Kidney epithelial cell (primary cell): ENCODE results near the gene XYLT2. TPM values are rescaled to one million over a fixed set of nuclear protein-coding genes. Genes with fewer than 3 reads are reported as not detected.

ENCODE experiments used
- DNase-seq: peaks from one replicate; pipeline ENCODE4 v3.0.0-alpha.2; 2010; ENCODE audit warnings: low read depth
- H3K27me3 ChIP-seq: 2 replicates; pipeline ENCODE4 v1.6.0; 2011; ENCODE audit warnings: low read length; ENCODE audit not compliant: control insufficient read depth, insufficient read depth
- H3K36me3 ChIP-seq: 2 replicates; pipeline ENCODE4 v1.5.1; 2011; ENCODE audit warnings: low read length; ENCODE audit not compliant: control insufficient read depth, insufficient read depth
- H3K4me3 ChIP-seq: 2 replicates; pipeline ENCODE4 v1.5.1; 2011; ENCODE audit warnings: low read depth, mild to moderate bottlenecking, control low read depth, low read length
- total RNA-seq: library from RNA; depleted of rRNA; stranded (reverse); fragments of >200 nt; gene quantifications from 2 replicates; pipeline ENCODE4 v1.2.3, GENCODE V29; 2015
- TF ChIP-seq, protein P1 (sequence below): IDR thresholded peaks from 2 replicates; pipeline ENCODE4 v1.5.1; 2011; ENCODE audit warnings: mild to moderate bottlenecking, moderate library complexity, low read length, control low read depth, inconsistent platforms; ENCODE audit not compliant: insufficient read depth, poor library complexity, severe bottlenecking

The XYLT2 gene
- total RNA-seq, 1 donor from 2014 or later, result 30.2 TPM

DNA sequence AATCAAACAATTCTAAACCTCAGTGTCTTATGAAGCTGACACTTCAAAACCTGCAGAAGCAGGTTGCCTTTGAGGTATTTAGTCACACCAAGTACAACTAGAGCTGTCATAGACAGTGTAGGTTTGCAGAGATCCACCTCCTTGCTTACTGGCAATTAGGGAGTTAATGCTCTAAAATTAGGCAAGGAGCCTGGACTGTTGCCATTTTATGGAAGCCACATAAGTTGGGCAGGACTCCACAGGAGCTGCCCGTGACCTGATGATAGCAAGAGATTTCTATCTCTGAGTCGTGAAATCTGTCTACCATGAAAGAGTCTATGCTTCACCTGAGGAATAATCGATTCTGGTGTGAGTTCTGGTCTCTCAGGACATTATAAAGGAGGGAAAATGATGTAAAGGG is 36.0 kb downstream of the XYLT2 start:
- no peak for DNase-seq
- H3K4me3 ChIP-seq, result no peak overlapping the region
- H3K36me3 ChIP-seq, result peaks cover 3% of the 10 kb centered on the region
- TF ChIP-seq, protein P1, sequence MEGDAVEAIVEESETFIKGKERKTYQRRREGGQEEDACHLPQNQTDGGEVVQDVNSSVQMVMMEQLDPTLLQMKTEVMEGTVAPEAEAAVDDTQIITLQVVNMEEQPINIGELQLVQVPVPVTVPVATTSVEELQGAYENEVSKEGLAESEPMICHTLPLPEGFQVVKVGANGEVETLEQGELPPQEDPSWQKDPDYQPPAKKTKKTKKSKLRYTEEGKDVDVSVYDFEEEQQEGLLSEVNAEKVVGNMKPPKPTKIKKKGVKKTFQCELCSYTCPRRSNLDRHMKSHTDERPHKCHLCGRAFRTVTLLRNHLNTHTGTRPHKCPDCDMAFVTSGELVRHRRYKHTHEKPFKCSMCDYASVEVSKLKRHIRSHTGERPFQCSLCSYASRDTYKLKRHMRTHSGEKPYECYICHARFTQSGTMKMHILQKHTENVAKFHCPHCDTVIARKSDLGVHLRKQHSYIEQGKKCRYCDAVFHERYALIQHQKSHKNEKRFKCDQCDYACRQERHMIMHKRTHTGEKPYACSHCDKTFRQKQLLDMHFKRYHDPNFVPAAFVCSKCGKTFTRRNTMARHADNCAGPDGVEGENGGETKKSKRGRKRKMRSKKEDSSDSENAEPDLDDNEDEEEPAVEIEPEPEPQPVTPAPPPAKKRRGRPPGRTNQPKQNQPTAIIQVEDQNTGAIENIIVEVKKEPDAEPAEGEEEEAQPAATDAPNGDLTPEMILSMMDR, result no peak
- no peaks in the 10 kb centered on the region for H3K27me3 ChIP-seq

DNA sequence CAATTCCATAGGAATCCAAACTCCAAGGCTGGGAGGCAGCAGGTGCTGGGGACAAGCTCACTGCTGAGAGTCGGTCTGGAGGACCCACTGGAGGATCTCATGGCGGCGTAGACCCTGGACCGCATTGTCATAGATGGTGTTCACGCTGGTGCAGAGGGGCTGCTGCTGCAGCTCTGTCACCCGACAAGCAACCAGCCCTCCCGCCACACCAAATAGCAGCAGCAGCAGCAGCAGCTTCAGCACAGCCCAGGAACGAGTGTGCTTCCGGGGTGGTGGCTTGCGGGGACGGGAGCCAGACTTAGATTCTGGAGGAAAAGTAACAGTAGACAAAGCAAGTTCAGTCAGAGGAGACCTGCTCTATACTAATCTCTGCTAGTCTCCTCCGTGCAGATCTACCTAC is 37.0 kb downstream of the XYLT2 start:
- TF ChIP-seq, protein P1, result no peak
- H3K36me3 ChIP-seq, result peaks cover 5% of the 10 kb centered on the region
- H3K27me3 ChIP-seq, result no peaks in the 10 kb centered on the region
- H3K4me3 ChIP-seq, result no peak overlapping the region
- DNase-seq, result no peak

DNA sequence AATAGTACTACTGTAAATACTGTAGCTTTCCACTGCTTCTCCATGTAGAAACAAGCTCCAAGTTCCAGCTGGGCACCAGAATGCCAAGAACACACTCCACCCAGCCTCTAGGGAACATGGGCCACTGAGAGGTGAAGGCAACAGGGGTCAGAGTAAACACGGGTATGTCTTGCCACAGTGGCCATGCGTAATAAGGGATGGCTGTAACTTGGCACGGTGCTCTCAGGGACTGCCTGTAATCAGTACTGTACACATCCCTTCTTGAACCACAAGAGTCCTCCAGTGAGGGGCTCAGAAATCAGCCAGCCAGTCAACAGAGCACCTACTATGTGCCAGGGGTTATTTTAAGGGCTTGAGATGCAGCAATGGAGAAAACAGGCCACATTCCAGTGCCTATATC is 40.6 kb downstream of the XYLT2 start:
- H3K27me3 ChIP-seq, result no peaks in the 10 kb centered on the region
- H3K36me3 ChIP-seq, result peaks cover 8% of the 10 kb centered on the region
- DNase-seq, result no peak
- TF ChIP-seq, protein P1, result no peak
- no peak overlapping the region for H3K4me3 ChIP-seq

DNA sequence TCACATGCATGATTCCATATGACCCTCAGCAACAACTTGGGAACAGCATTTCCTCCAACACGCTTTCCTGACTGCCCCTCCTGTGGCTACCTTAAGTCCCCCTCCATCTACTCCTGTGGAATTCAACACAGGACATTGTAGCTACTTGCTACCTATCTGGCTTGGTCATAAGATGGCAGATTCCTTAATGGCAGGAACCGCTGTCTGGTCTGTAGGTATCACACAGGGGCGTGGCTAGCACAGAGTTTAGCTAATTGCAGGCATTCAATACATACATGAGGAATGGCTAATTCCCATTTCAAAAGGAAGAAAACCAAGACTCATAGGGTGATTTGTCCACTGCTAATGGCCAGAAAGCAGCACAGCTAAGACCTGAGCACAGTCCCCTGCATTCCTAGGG is 42.8 kb downstream of the XYLT2 start:
- DNase-seq, result no peak
- H3K36me3 ChIP-seq, result peaks cover 9% of the 10 kb centered on the region
- no peak overlapping the region for H3K4me3 ChIP-seq
- TF ChIP-seq, protein P1, result no peak
- no peaks in the 10 kb centered on the region for H3K27me3 ChIP-seq

DNA sequence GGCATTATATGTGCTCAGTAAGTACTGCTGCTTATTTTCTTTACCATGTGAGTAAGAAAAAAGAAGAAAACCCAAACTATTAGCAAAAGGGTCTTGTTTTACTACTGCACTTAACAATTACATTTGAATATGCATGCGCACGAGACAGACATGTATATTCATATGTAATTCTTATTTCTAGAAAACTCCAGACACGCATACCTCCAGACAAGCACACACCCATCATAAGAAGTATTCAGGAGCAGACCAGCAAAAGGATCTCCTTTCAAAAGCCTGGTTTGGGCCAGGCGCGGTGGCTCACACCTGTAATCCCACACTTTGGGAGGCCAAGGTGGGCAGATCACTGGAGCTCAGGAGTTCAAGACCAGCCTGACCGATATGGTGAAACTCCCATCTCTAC is 43.6 kb downstream of the XYLT2 start:
- no peak for DNase-seq
- H3K36me3 ChIP-seq, result peaks cover 9% of the 10 kb centered on the region
- TF ChIP-seq, protein P1, result no peak
- H3K27me3 ChIP-seq, result no peaks in the 10 kb centered on the region
- no peak overlapping the region for H3K4me3 ChIP-seq

DNA sequence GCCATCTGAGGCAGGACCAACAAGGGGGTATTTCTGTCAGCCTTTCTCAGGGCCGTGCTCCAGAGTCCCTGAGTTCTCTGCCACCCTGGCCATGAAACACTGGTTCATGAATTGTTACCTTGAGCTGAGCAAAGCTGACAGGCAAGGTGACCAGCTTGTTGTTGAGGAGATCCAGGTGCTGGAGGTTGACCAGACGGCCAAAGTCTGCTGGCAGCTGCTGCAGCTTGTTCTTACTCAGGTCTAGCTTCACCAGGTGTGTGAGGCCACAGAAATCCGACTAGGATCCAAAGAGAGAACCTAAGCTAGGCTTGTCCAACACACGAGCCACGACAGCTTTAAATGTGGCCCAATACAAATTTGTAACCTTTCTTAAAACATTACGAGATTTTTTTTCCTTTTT is 46.7 kb downstream of the XYLT2 start:
- H3K27me3 ChIP-seq, result no peaks in the 10 kb centered on the region
- TF ChIP-seq, protein P1, result no peak
- no peak overlapping the region for H3K4me3 ChIP-seq
- peaks cover 6% of the 10 kb centered on the region for H3K36me3 ChIP-seq
- DNase-seq, result no peak
